ENCODE measurements around the gene NRCAM.

DNA sequence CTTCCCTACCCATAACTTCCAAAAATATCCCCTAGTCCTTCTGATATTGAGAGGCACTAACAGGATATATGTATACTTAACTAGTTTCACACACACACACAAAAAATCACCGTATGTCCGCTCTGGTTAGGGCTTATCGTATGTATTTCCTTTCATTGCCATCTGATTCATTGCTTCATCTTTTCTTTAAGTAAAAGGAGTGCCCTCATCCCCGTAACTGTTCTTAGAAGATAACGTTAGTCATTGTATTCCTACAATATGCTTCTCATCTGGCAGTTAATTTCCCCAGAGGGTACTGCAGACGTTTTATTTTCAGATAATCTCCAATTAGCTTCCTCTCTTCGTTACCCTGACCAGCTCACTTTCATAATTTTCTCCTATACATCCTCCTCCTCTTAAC, 37.3 kb downstream of the NRCAM start:
- TF ChIP-seq CTCF (IDR thresholded peaks at IDR 0.05; ENCODE audit: low read depth, low read length, missing input control) (no peak), YY1 (IDR thresholded peaks at IDR 0.05) (no peak), TAF1 (conservative IDR thresholded peaks at IDR 0.05) (no peak), GABPA (IDR thresholded peaks at IDR 0.05 in 1 of 2, conservative IDR thresholded peaks at IDR 0.05 in 1 of 2) (no peak)
- TF ChIP-seq, protein P1, sequence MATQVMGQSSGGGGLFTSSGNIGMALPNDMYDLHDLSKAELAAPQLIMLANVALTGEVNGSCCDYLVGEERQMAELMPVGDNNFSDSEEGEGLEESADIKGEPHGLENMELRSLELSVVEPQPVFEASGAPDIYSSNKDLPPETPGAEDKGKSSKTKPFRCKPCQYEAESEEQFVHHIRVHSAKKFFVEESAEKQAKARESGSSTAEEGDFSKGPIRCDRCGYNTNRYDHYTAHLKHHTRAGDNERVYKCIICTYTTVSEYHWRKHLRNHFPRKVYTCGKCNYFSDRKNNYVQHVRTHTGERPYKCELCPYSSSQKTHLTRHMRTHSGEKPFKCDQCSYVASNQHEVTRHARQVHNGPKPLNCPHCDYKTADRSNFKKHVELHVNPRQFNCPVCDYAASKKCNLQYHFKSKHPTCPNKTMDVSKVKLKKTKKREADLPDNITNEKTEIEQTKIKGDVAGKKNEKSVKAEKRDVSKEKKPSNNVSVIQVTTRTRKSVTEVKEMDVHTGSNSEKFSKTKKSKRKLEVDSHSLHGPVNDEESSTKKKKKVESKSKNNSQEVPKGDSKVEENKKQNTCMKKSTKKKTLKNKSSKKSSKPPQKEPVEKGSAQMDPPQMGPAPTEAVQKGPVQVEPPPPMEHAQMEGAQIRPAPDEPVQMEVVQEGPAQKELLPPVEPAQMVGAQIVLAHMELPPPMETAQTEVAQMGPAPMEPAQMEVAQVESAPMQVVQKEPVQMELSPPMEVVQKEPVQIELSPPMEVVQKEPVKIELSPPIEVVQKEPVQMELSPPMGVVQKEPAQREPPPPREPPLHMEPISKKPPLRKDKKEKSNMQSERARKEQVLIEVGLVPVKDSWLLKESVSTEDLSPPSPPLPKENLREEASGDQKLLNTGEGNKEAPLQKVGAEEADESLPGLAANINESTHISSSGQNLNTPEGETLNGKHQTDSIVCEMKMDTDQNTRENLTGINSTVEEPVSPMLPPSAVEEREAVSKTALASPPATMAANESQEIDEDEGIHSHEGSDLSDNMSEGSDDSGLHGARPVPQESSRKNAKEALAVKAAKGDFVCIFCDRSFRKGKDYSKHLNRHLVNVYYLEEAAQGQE (IDR thresholded peaks at IDR 0.05): no peak

All from liver (tissue), 3 donors.